ENCODE data around the gene BGLAP. TPM values are rescaled to one million over a fixed set of nuclear protein-coding genes. Genes with fewer than 3 reads are reported as not detected.
A peak's percentile ranks its signal among the peaks of the same experiment; 100 is the strongest.

BGLAP gene
- total and polyA plus RNA-seq, 2 of the 13 experiments (the other 11 are each of a cell fraction or from before 2014, with no cell fraction given) = 0.62 to 1.6 TPM

DNA sequence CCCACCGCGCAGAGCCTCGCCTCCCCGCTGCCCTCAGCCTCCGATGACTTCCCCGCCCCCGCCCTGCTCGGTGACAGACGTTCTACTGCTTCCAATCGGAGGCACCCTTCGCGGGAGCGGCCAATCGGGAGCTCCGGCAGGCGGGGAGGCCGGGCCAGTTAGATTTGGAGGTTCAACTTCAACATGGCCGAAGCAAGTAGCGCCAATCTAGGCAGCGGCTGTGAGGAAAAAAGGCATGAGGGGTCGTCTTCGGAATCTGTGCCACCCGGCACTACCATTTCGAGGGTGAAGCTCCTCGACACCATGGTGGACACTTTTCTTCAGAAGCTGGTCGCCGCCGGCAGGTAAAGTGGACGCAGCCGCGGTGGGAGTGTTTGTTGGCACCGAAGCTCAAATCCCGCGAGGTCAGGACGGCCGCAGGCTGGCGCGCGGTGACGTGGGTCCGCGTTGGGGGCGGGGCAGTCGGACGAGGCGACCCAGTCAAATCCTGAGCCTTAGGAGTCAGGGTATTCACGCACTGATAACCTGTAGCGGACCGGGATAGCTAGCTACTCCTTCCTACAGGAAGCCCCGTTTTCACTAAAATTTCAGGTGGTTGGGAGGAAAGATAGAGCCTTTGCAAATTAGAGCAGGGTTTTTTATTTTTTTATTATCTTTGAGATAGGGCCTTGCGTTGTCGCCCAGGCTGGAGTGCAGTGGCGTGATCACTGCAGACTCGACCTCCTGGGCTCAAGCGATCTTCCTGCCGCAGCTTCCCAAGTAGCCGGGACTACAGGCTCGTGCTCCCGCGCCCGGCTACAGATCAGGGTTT is 28.9 kb upstream of the BGLAP start, which contains the start of gene PMF1 (continued):
- TF ChIP-seq, protein P1, sequence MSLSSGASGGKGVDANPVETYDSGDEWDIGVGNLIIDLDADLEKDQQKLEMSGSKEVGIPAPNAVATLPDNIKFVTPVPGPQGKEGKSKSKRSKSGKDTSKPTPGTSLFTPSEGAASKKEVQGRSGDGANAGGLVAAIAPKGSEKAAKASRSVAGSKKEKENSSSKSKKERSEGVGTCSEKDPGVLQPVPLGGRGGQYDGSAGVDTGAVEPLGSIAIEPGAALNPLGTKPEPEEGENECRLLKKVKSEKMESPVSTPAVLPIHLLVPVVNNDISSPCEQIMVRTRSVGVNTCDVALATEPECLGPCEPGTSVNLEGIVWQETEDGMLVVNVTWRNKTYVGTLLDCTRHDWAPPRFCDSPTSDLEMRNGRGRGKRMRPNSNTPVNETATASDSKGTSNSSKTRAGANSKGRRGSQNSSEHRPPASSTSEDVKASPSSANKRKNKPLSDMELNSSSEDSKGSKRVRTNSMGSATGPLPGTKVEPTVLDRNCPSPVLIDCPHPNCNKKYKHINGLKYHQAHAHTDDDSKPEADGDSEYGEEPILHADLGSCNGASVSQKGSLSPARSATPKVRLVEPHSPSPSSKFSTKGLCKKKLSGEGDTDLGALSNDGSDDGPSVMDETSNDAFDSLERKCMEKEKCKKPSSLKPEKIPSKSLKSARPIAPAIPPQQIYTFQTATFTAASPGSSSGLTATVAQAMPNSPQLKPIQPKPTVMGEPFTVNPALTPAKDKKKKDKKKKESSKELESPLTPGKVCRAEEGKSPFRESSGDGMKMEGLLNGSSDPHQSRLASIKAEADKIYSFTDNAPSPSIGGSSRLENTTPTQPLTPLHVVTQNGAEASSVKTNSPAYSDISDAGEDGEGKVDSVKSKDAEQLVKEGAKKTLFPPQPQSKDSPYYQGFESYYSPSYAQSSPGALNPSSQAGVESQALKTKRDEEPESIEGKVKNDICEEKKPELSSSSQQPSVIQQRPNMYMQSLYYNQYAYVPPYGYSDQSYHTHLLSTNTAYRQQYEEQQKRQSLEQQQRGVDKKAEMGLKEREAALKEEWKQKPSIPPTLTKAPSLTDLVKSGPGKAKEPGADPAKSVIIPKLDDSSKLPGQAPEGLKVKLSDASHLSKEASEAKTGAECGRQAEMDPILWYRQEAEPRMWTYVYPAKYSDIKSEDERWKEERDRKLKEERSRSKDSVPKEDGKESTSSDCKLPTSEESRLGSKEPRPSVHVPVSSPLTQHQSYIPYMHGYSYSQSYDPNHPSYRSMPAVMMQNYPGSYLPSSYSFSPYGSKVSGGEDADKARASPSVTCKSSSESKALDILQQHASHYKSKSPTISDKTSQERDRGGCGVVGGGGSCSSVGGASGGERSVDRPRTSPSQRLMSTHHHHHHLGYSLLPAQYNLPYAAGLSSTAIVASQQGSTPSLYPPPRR (CRISPR knock-in tag; IDR thresholded peaks at IDR 0.05; ENCODE audit: borderline replicate concordance) = no peak
- TF ChIP-seq ATRX (CRISPR knock-in tag; IDR thresholded peaks at IDR 0.05; ENCODE audit: borderline replicate concordance) (no peak), CBFB (CRISPR knock-in tag; IDR thresholded peaks at IDR 0.05) (0 out of 2 replicates have a peak, but pooled peaks have one; percentile 20), ZNF777 (CRISPR knock-in tag; IDR thresholded peaks at IDR 0.05) (no peak), ZNF792 (CRISPR knock-in tag; IDR thresholded peaks at IDR 0.05) (peak; percentile 41; the same call in 1 of the 2 replicates), DMAP1 (CRISPR knock-in tag; IDR thresholded peaks at IDR 0.05) (peak; percentile 96), SALL2 (CRISPR knock-in tag; IDR thresholded peaks at IDR 0.05) (peak; percentile 93), SMARCC2 (IDR thresholded peaks at IDR 0.05) (no peak), FOXC1 (CRISPR knock-in tag; IDR thresholded peaks at IDR 0.05; ENCODE audit: borderline replicate concordance) (peak; percentile 56; the same call in 1 of the 2 replicates), ZNF143 (CRISPR knock-in tag; IDR thresholded peaks at IDR 0.05) (peak; percentile 56), RCOR2 (CRISPR knock-in tag; IDR thresholded peaks at IDR 0.05) (no peak)
- TF ChIP-seq, protein P2, sequence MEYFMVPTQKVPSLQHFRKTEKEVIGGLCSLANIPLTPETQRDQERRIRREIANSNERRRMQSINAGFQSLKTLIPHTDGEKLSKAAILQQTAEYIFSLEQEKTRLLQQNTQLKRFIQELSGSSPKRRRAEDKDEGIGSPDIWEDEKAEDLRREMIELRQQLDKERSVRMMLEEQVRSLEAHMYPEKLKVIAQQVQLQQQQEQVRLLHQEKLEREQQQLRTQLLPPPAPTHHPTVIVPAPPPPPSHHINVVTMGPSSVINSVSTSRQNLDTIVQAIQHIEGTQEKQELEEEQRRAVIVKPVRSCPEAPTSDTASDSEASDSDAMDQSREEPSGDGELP (IDR thresholded peaks at IDR 0.05; ENCODE audit: borderline replicate concordance, low read depth) = peak; percentile 25; the same call in 1 of the 2 replicates
- TF ChIP-seq, protein P3, sequence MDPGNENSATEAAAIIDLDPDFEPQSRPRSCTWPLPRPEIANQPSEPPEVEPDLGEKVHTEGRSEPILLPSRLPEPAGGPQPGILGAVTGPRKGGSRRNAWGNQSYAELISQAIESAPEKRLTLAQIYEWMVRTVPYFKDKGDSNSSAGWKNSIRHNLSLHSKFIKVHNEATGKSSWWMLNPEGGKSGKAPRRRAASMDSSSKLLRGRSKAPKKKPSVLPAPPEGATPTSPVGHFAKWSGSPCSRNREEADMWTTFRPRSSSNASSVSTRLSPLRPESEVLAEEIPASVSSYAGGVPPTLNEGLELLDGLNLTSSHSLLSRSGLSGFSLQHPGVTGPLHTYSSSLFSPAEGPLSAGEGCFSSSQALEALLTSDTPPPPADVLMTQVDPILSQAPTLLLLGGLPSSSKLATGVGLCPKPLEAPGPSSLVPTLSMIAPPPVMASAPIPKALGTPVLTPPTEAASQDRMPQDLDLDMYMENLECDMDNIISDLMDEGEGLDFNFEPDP (CRISPR knock-in tag; conservative IDR thresholded peaks at IDR 0.05) = no peak
- TF ChIP-seq, protein P4, sequence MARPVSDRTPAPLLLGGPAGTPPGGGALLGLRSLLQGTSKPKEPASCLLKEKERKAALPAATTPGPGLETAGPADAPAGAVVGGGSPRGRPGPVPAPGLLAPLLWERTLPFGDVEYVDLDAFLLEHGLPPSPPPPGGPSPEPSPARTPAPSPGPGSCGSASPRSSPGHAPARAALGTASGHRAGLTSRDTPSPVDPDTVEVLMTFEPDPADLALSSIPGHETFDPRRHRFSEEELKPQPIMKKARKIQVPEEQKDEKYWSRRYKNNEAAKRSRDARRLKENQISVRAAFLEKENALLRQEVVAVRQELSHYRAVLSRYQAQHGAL (CRISPR knock-in tag; IDR thresholded peaks at IDR 0.05; ENCODE audit: not compliant biosample characterization) = peak; percentile 65
- TF ChIP-seq, protein P5, sequence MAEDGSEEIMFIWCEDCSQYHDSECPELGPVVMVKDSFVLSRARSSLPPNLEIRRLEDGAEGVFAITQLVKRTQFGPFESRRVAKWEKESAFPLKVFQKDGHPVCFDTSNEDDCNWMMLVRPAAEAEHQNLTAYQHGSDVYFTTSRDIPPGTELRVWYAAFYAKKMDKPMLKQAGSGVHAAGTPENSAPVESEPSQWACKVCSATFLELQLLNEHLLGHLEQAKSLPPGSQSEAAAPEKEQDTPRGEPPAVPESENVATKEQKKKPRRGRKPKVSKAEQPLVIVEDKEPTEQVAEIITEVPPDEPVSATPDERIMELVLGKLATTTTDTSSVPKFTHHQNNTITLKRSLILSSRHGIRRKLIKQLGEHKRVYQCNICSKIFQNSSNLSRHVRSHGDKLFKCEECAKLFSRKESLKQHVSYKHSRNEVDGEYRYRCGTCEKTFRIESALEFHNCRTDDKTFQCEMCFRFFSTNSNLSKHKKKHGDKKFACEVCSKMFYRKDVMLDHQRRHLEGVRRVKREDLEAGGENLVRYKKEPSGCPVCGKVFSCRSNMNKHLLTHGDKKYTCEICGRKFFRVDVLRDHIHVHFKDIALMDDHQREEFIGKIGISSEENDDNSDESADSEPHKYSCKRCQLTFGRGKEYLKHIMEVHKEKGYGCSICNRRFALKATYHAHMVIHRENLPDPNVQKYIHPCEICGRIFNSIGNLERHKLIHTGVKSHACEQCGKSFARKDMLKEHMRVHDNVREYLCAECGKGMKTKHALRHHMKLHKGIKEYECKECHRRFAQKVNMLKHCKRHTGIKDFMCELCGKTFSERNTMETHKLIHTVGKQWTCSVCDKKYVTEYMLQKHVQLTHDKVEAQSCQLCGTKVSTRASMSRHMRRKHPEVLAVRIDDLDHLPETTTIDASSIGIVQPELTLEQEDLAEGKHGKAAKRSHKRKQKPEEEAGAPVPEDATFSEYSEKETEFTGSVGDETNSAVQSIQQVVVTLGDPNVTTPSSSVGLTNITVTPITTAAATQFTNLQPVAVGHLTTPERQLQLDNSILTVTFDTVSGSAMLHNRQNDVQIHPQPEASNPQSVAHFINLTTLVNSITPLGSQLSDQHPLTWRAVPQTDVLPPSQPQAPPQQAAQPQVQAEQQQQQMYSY (CRISPR knock-in tag; IDR thresholded peaks at IDR 0.05) = no peak
- TF ChIP-seq, protein P6, sequence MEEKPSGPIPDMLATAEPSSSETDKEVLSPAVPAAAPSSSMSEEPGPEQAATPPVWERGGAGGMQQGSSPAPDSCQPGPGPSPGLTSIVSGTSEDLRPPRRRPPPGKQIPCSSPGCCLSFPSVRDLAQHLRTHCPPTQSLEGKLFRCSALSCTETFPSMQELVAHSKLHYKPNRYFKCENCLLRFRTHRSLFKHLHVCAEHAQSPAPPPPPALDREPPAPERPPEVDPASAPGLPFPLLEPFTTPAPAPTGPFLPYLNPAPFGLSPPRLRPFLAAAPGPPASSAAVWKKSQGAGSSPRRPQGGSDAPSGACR (CRISPR knock-in tag; IDR thresholded peaks at IDR 0.05) = peak; percentile 71; the same call in 1 of the 2 replicates

Data from HepG2 (cell line).